Body of pancreas (tissue), 4 donors: Measurements from ENCODE around the gene CTTN. TPM values are rescaled to one million over a fixed set of nuclear protein-coding genes. Genes with fewer than 3 reads are reported as not detected.

Experiments
- ATAC-seq: fragments of 150-250 bp; one replicate; pipeline ENCODE4 v1.9.1; 2016
- DNase-seq, 4 donors: peaks; one replicate each; pipeline ENCODE4 v3.0.0-alpha.2; 2019
- H3K27ac ChIP-seq, 4 donors: fragments of 200-600 bp; sonication (generic); 1 replicate in 3 of 4; 2 replicates in 1 of 4; pipeline versions ENCODE4 v1.5.1 to v1.6.1; 2016 to 2019; ENCODE audit warnings: mild to moderate bottlenecking in 1 of 4, mixed read lengths in 1 of 4, moderate library complexity in 1 of 4
- H3K27me3 ChIP-seq, 2 donors: fragments of 200-600 bp; sonication (generic); one replicate each; pipeline ENCODE4 v1.6.0; 2016; ENCODE audit warnings: mild to moderate bottlenecking in 1 of 2
- H3K36me3 ChIP-seq, 2 donors: fragments of 200-600 bp; sonication (generic); replicated peaks in 1 of 2; 2 replicates each; pipeline ENCODE4 v1.5.1; 2016; ENCODE audit warnings: low read depth in 2 of 2; ENCODE audit not compliant: insufficient read depth in 1 of 2
- H3K4me1 ChIP-seq: fragments of 200-600 bp; sonication (generic); one replicate; pipeline ENCODE4 v1.6.0; 2016
- H3K4me3 ChIP-seq, 2 donors: fragments of 200-600 bp; sonication (generic); 1 replicate in 1 of 2; 2 replicates in 1 of 2; pipeline ENCODE4 v1.5.1; 2016 to 2019
- H3K9me3 ChIP-seq, 3 donors: fragments of 200-600 bp; sonication (generic); 1 replicate in 2 of 3; 2 replicates in 1 of 3; pipeline ENCODE4 v1.5.1; 2016
- POLR2A ChIP-seq, 3 donors: fragments of 450-650 bp; IDR thresholded peaks; one replicate each; pipeline ENCODE4 v1.6.1; 2016; ENCODE audit warnings: antibody characterized with exemption in 3 of 3, mild to moderate bottlenecking in 2 of 3
- WGBS, 2 donors: methylation state at CpG; one replicate each; pipeline ENCODE4 v1.1.5; 2017; 5-methylcytosine and 5-hydroxymethylcytosine counted together
- intact Hi-C: fragments of 100-400 bp; cut with DNase I; formaldehyde crosslinking; loops from one replicate; pipeline ENCODE4 v1.15.1; 2023
- total RNA-seq, 2 donors: library from RNA; depleted of rRNA; stranded (reverse); fragments of >200 nt; gene quantifications; one replicate each; pipeline ENCODE4 v1.1.0, GENCODE V29; 2016
- TF ChIP-seq, protein P1 (sequence below), 7 experiments: fragments of 450-650 bp in 4 of 7; fragments of 200-600 bp in 3 of 7; sonication (generic) in 3 of 7; IDR thresholded peaks; one replicate each; pipeline ENCODE4 v1.5.1; 2016 to 2019; ENCODE audit warnings: antibody characterized with exemption in 7 of 7

CTTN gene
- total RNA-seq, 2 donors from 2014 or later: 126 to 197 TPM

- Histone ChIP-seq H3K9me3 (no peaks in the 10 kb centered on the region), H3K36me3 (peaks cover 15 to 31% of the 10 kb centered on the region in 2 donors), H3K27me3 (no peaks in the 10 kb centered on the region), H3K4me3 (no peak overlapping the region), H3K27ac (no peak overlapping the region), H3K4me1 (no peaks in the 10 kb centered on the region)
- WGBS, 2 donors: 89 to 95% methylated on average over 9 to 11 of the region's 11 CpGs
- DNase-seq (no peak), ATAC-seq (no peak)
- intact Hi-C loops: no loop called here
- no peak for TF ChIP-seq POLR2A (IDR thresholded peaks at IDR 0.05)
- TF ChIP-seq, protein P1, sequence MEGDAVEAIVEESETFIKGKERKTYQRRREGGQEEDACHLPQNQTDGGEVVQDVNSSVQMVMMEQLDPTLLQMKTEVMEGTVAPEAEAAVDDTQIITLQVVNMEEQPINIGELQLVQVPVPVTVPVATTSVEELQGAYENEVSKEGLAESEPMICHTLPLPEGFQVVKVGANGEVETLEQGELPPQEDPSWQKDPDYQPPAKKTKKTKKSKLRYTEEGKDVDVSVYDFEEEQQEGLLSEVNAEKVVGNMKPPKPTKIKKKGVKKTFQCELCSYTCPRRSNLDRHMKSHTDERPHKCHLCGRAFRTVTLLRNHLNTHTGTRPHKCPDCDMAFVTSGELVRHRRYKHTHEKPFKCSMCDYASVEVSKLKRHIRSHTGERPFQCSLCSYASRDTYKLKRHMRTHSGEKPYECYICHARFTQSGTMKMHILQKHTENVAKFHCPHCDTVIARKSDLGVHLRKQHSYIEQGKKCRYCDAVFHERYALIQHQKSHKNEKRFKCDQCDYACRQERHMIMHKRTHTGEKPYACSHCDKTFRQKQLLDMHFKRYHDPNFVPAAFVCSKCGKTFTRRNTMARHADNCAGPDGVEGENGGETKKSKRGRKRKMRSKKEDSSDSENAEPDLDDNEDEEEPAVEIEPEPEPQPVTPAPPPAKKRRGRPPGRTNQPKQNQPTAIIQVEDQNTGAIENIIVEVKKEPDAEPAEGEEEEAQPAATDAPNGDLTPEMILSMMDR (IDR thresholded peaks at IDR 0.05): no peak
These were observed 29.1 kb downstream of the CTTN start for GRCh38 chr11:70427436-70427835.

- H3K27ac ChIP-seq: no peak overlapping the region
- no peaks in the 10 kb centered on the region for H3K4me1 ChIP-seq
- 93 to 95% methylated on average over 18 of the region's 18 CpGs for WGBS, 2 donors
- intact Hi-C loops: no loop called here
- H3K9me3 ChIP-seq: no peaks in the 10 kb centered on the region
- H3K36me3 ChIP-seq: peaks cover 15 to 36% of the 10 kb centered on the region in 2 donors
- H3K27me3 ChIP-seq: no peaks in the 10 kb centered on the region
- DNase-seq: no peak
- ATAC-seq: no peak
- H3K4me3 ChIP-seq: no peak overlapping the region
- TF ChIP-seq, protein P1 (IDR thresholded peaks at IDR 0.05): no peak
- TF ChIP-seq POLR2A (IDR thresholded peaks at IDR 0.05): no peak
These were observed 30.5 kb downstream of the CTTN start for GRCh38 chr11:70428701-70429427.

DNA sequence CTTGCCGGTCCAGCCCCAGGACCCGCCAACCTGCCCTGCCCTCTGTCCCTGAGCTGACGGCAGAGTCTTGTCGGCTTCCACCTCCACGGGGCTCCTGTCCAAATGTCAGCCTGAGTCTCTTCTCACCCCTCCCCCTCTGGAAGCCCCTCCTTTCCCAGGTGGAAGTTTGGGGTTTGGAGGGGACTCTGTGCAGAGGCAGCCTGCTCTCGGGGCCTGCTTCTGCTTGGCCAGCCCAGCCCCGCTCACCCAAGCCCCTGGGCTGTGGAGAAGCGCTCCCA lies 31.0 kb downstream of the CTTN start:
- DNase-seq: no peak
- intact Hi-C loops: no loop called here

GRCh38 chr11:70429724-70430521 lies 31.6 kb downstream of the CTTN start:
- peaks cover 15 to 41% of the 10 kb centered on the region in 2 donors for H3K36me3 ChIP-seq
- WGBS, 2 donors: 79 to 93% methylated on average over 10 to 11 of the region's 11 CpGs
- no peak overlapping the region for H3K27ac ChIP-seq
- TF ChIP-seq POLR2A (IDR thresholded peaks at IDR 0.05): no peak
- TF ChIP-seq, protein P1 (IDR thresholded peaks at IDR 0.05): no peak
- no peak overlapping the region for H3K4me3 ChIP-seq
- H3K27me3 ChIP-seq: no peaks in the 10 kb centered on the region
- intact Hi-C loops: no loop called here
- ATAC-seq (no peak), DNase-seq (no peak)
- no peaks in the 10 kb centered on the region for H3K9me3 ChIP-seq
- H3K4me1 ChIP-seq: no peaks in the 10 kb centered on the region

More for the DNA sequence above, 31.0 kb downstream of the CTTN start:
- no peak for ATAC-seq
- H3K27ac ChIP-seq: no peak overlapping the region
- H3K9me3 ChIP-seq: no peaks in the 10 kb centered on the region
- H3K27me3 ChIP-seq: no peaks in the 10 kb centered on the region
- peaks cover 15 to 38% of the 10 kb centered on the region in 2 donors for H3K36me3 ChIP-seq
- no peak for TF ChIP-seq POLR2A (IDR thresholded peaks at IDR 0.05)
- TF ChIP-seq, protein P1 (IDR thresholded peaks at IDR 0.05): no peak
- 75 to 83% methylated on average over 5 to 7 of the region's 8 CpGs for WGBS, 2 donors
- H3K4me1 ChIP-seq: no peaks in the 10 kb centered on the region
- H3K4me3 ChIP-seq: no peak overlapping the region
